IMR-90 (cell line): Measurements from ENCODE around the gene EDIL3. TPM values are rescaled to one million over a fixed set of nuclear protein-coding genes. Genes with fewer than 3 reads are reported as not detected.
A peak's percentile ranks its signal among the peaks of the same experiment; 100 is the strongest.

ENCODE experiments used
- ATAC-seq: fragments of 200-7000 bp; cut with Tn5 transposase; 2 replicates; pipeline ENCODE4 v1.9.1; 2020; ENCODE audit warnings: low read depth, mild to moderate bottlenecking, moderate library complexity
- BruUV-seq: library from RNA; stranded (reverse); fragments of 400-500 nt; replicated peaks from 2 replicates; lab custom pipeline; 2021; lab: Mats Ljungman, UMichigan
- CTCF ChIA-PET: fragments of 300-600 bp; formaldehyde crosslinking; extraction: SDS; loops from one replicate; lab custom pipeline; 2021; ENCODE audit warnings: antibody characterized with exemption; lab: Yijun Ruan, JAX
- POLR2A ChIA-PET: fragments of 300-600 bp; sonication (Branson Sonifier 250); formaldehyde crosslinking; loops from one replicate; lab custom pipeline; 2022; ENCODE audit warnings: antibody characterized with exemption; ENCODE audit not compliant: unreplicated experiment; lab: Charles Lee
- DNase-seq: peaks from one replicate; pipeline ENCODE4 v3.0.0; 2013
- H2AFZ ChIP-seq: replicated peaks from 2 replicates; pipeline ENCODE3; 2013; ENCODE audit warnings: low read length, mild to moderate bottlenecking; ENCODE audit not compliant: poor library complexity
- H2AK5ac ChIP-seq: 2 replicates; pipeline ENCODE4 v1.6.1; 2013; ENCODE audit warnings: low read depth, low read length, inconsistent platforms
- H2AK9ac ChIP-seq: replicated peaks from 2 replicates; pipeline ENCODE3; 2013; ENCODE audit warnings: mild to moderate bottlenecking, low read depth, low read length, moderate library complexity; ENCODE audit not compliant: poor library complexity
- H2BK120ac ChIP-seq: 2 replicates; pipeline ENCODE4 v1.6.1; 2013; ENCODE audit warnings: low read depth, low read length, inconsistent platforms
- H2BK15ac ChIP-seq: 3 replicates; pipeline ENCODE4 v1.6.1; 2013; ENCODE audit warnings: low read depth, low read length, inconsistent platforms
- H2BK20ac ChIP-seq: 2 replicates; pipeline ENCODE4 v1.6.1; 2013; ENCODE audit warnings: low read depth, mild to moderate bottlenecking, inconsistent platforms, low read length, moderate library complexity
- H2BK5ac ChIP-seq: 2 replicates; pipeline ENCODE4 v1.6.1; 2013; ENCODE audit warnings: mild to moderate bottlenecking, low read depth, low read length, inconsistent platforms; ENCODE audit not compliant: poor library complexity, severe bottlenecking
- H3K14ac ChIP-seq: replicated peaks from 2 replicates; pipeline ENCODE4 v1.6.1; 2013; ENCODE audit warnings: low read depth, low read length, inconsistent platforms
- H3K18ac ChIP-seq: 2 replicates; pipeline ENCODE4 v1.6.1; 2013; ENCODE audit warnings: low read depth, low read length, control low read depth
- H3K23ac ChIP-seq: 2 replicates; pipeline ENCODE4 v1.6.1; 2013; ENCODE audit warnings: low read depth, low read length, inconsistent platforms
- H3K27ac ChIP-seq: 2 replicates; pipeline ENCODE4 v1.5.1; 2013; ENCODE audit warnings: mild to moderate bottlenecking, control low read depth, low read length; ENCODE audit not compliant: insufficient read depth
- H3K27me3 ChIP-seq: 2 replicates; pipeline ENCODE4 v1.6.1; 2013; ENCODE audit warnings: low read length; ENCODE audit not compliant: control insufficient read depth, insufficient read depth
- H3K36me3 ChIP-seq: 2 replicates; pipeline ENCODE4 v1.6.1; 2013; ENCODE audit warnings: low read length, mixed read lengths; ENCODE audit not compliant: control insufficient read depth, insufficient read depth
- H3K4ac ChIP-seq: 2 replicates; pipeline ENCODE4 v1.6.1; 2013; ENCODE audit warnings: low read depth, low read length, inconsistent platforms
- H3K4me1 ChIP-seq: 2 replicates; pipeline ENCODE4 v1.6.1; 2013; ENCODE audit warnings: low read length, mixed read lengths; ENCODE audit not compliant: control insufficient read depth, insufficient read depth
- H3K4me2 ChIP-seq: 2 replicates; pipeline ENCODE4 v1.6.1; 2013; ENCODE audit warnings: low read depth, mild to moderate bottlenecking, control low read depth, low read length, moderate library complexity
- H3K4me3 ChIP-seq: 2 replicates; pipeline ENCODE4 v1.5.1; 2013; ENCODE audit warnings: low read depth, mild to moderate bottlenecking, control low read depth, low read length, moderate library complexity; ENCODE audit not compliant: insufficient read depth
- H3K56ac ChIP-seq: 2 replicates; pipeline ENCODE4 v1.6.1; 2013; ENCODE audit warnings: low read length, inconsistent platforms; ENCODE audit not compliant: insufficient read depth; ENCODE audit errors: extremely low read depth
- H3K79me1 ChIP-seq, 2 experiments: 2 replicates each; pipeline ENCODE4 v1.6.1; 2013; ENCODE audit warnings: low read length in 2 of 2, inconsistent platforms in 1 of 2, low read depth in 1 of 2
- H3K9ac ChIP-seq: 2 replicates; pipeline ENCODE4 v1.6.1; 2013; ENCODE audit warnings: low read depth, low read length, control low read depth
- H3K9me1 ChIP-seq: 2 replicates; pipeline ENCODE4 v1.6.1; 2013; ENCODE audit warnings: low read length, inconsistent platforms; ENCODE audit not compliant: insufficient read depth
- H3K9me3 ChIP-seq: 2 replicates; pipeline ENCODE4 v1.6.1; 2013; ENCODE audit warnings: low read length; ENCODE audit not compliant: control insufficient read depth, insufficient read depth
- H4K20me1 ChIP-seq: 2 replicates; pipeline ENCODE4 v1.6.1; 2013; ENCODE audit warnings: low read length, inconsistent platforms; ENCODE audit not compliant: insufficient read depth
- H4K5ac ChIP-seq: 2 replicates; pipeline ENCODE4 v1.6.1; 2013; ENCODE audit warnings: mild to moderate bottlenecking, low read depth, low read length, control low read depth
- H4K8ac ChIP-seq, 2 experiments: 2 replicates each; pipeline ENCODE4 v1.6.1; 2013; ENCODE audit warnings: low read depth in 2 of 2, low read length in 2 of 2, control low read depth in 1 of 2, inconsistent platforms in 1 of 2
- H4K91ac ChIP-seq: 2 replicates; pipeline ENCODE4 v1.6.1; 2013; ENCODE audit warnings: low read depth, low read length, inconsistent platforms; ENCODE audit not compliant: insufficient read depth
- BHLHE40 ChIP-seq: fragments of 150-350 bp; IDR thresholded peaks from 2 replicates; pipeline ENCODE4 v1.6.1; 2016; ENCODE audit warnings: mild to moderate bottlenecking, low read depth, low read length
- CHD1 ChIP-seq: IDR thresholded peaks from 2 replicates; pipeline ENCODE4 v1.6.1; 2012; ENCODE audit warnings: low read depth, low read length, improper control_type of control experiment
- CTCF ChIP-seq: conservative IDR thresholded peaks from 2 replicates; pipeline ENCODE4 v1.5.1; 2012; ENCODE audit warnings: mild to moderate bottlenecking, low read depth, low read length, improper control_type of control experiment
- FOS ChIP-seq: fragments of 150-350 bp; IDR thresholded peaks from 2 replicates; pipeline ENCODE4 v1.6.1; 2016; ENCODE audit warnings: low read depth, low read length
- MAZ ChIP-seq: IDR thresholded peaks from 2 replicates; pipeline ENCODE4 v1.6.1; 2012; ENCODE audit warnings: low read depth, mild to moderate bottlenecking, low read length, improper control_type of control experiment, moderate library complexity, borderline replicate concordance
- MXI1 ChIP-seq: IDR thresholded peaks from 2 replicates; pipeline ENCODE4 v1.6.1; 2012; ENCODE audit warnings: low read depth, mild to moderate bottlenecking, low read length, moderate library complexity, borderline replicate concordance
- NFE2L2 ChIP-seq: fragments of 150-350 bp; IDR thresholded peaks from 2 replicates; pipeline ENCODE4 v1.6.1; 2016; ENCODE audit warnings: low read depth, mild to moderate bottlenecking, low read length
- RAD21 ChIP-seq: IDR thresholded peaks from 2 replicates; pipeline ENCODE4 v1.6.1; 2012; ENCODE audit warnings: low read length, improper control_type of control experiment
- RCOR1 ChIP-seq: IDR thresholded peaks from 2 replicates; pipeline ENCODE4 v1.6.1; 2012; ENCODE audit warnings: mild to moderate bottlenecking, low read length, improper control_type of control experiment; ENCODE audit not compliant: insufficient replicate concordance
- SMC3 ChIP-seq: fragments of 150-350 bp; IDR thresholded peaks from 2 replicates; pipeline ENCODE4 v1.6.1; 2016; ENCODE audit warnings: low read depth, mild to moderate bottlenecking, antibody characterized with exemption, low read length, moderate library complexity
- WGBS, 2 experiments: methylation state at CpG; one replicate each; pipeline versions ENCODE4 v1.1.5 to v1.1.7; 2013; ENCODE audit warnings: missing lambda C conversion rate in 2 of 2; ENCODE audit not compliant: insufficient read length in 1 of 2; ENCODE audit errors: extremely low coverage in 2 of 2; 5-methylcytosine and 5-hydroxymethylcytosine counted together
- dilution Hi-C: fragments of 300-500 bp; cut with HindIII; formaldehyde crosslinking; loops from one replicate; pipeline ENCODE4 v1.14.3; 2018; ENCODE audit warnings: low sequenced_read_pairs; ENCODE audit not compliant: unreplicated experiment
- in situ Hi-C: fragments of 300-500 bp; cut with MboI; formaldehyde crosslinking; loops from 3 replicates; pipeline ENCODE4 v1.14.3; 2019; ENCODE audit warnings: low sequenced_read_pairs, inconsistent platforms, mixed read lengths
- intact Hi-C: fragments of 100-400 bp; cut with micrococcal nuclease; formaldehyde crosslinking; loops from 2 replicates; pipeline ENCODE4 v1.10.0; 2022
- polyA plus RNA-seq, 3 experiments: library from polyadenylated mRNA; depleted of rRNA; stranded (reverse); fragments of >200 nt; gene quantifications; 2 replicates each; pipeline ENCODE4 v1.2.3, GENCODE V29; 2012; ENCODE audit warnings: low replicate concordance in 1 of 3
- total RNA-seq: library from RNA; depleted of rRNA; stranded (reverse); fragments of >200 nt; gene quantifications from 2 replicates; pipeline ENCODE4 v1.2.3, GENCODE V29; 2012

EDIL3 gene
- total and polyA plus RNA-seq, 2 of the 4 experiments (the other 2 are of a cell fraction): 55.5 to 82.8 TPM

- WGBS, 2 experiments: no CpG with 5 or more reads among the region's 2 CpGs
- H3K4ac ChIP-seq: peak overlapping the region; percentile 48; the same call in 1 of the 2 replicates
- dilution Hi-C loops (no loop called here), in situ Hi-C loops (loop anchor here (5.0 kb wide), 2 partner anchors 452 to 657 kb away; partner anchors contain the start of gene HAPLN1), intact Hi-C loops (loop anchor here (1.0 to 10.0 kb wide), 6 partner anchors 79 to 452 kb away; no protein-coding TSS in a partner anchor)
- H3K27me3 ChIP-seq: no peaks in the 10 kb centered on the region
- TF ChIP-seq MXI1 (no peak), CHD1 (no peak), CTCF (peak; percentile 54), RAD21 (peak; percentile 47), BHLHE40 (no peak), RCOR1 (no peak), FOS (no peak), MAZ (no peak), NFE2L2 (no peak), SMC3 (peak; percentile 41)
- H2BK120ac ChIP-seq: peak overlapping the region; percentile 49
- no peak overlapping the region for H2AK5ac ChIP-seq
- no peaks in the 10 kb centered on the region for H3K36me3 ChIP-seq
- peak overlapping the region; percentile 43; the same call in 1 of the 2 replicates for H3K23ac ChIP-seq
- no peak overlapping the region; the same call in 1 of the 2 replicates for H3K9ac ChIP-seq
- H4K20me1 ChIP-seq: no peaks in the 10 kb centered on the region
- H3K9me3 ChIP-seq: no peaks in the 10 kb centered on the region
- no TSS peak for BruUV-seq
- peaks cover 4 to 31% of the 10 kb centered on the region in 2 experiments for H3K79me1 ChIP-seq
- ATAC-seq (no peak), DNase-seq (peak; percentile 56)
- no peaks in the 10 kb centered on the region for H3K9me1 ChIP-seq
- peak overlapping the region; percentile 86 for H2BK5ac ChIP-seq
- no peak overlapping the region for H3K4me2 ChIP-seq
- no peak overlapping the region for H3K4me3 ChIP-seq
- peak overlapping the region; percentile 43; the same call in 1 of the 2 replicates for H4K5ac ChIP-seq
- peak overlapping the region; percentile 58; the same call in 1 of the 2 replicates for H2BK20ac ChIP-seq
- no peak overlapping the region for H2BK15ac ChIP-seq
- H2AK9ac ChIP-seq: no peak overlapping the region
- peak overlapping the region; percentile 57; the same call in 1 of the 2 replicates for H3K18ac ChIP-seq
- no peak overlapping the region for H4K91ac ChIP-seq
- H3K14ac ChIP-seq: no peak overlapping the region
- H2AFZ ChIP-seq: no peak overlapping the region
- H4K8ac ChIP-seq: peak overlapping the region in 1 of 2 experiments; percentile 69; a peak in 1 of 4 replicates
- no peak overlapping the region for H3K27ac ChIP-seq
- ChIA-PET POLR2A (no interaction called here), CTCF (interaction anchor here (0.9 kb wide), 1 partner anchor 366 kb away, joined by 3 read pairs; no protein-coding TSS in a partner anchor)
- H3K56ac ChIP-seq: no peak overlapping the region
- H3K4me1 ChIP-seq: peaks cover 1% of the 10 kb centered on the region; the same call in 1 of the 2 replicates
Observed at GRCh38 chr5:84379749-84380148, 4.9 kb downstream of the EDIL3 start.
